ENCODE measurements around the gene ESM1. TPM values are rescaled to one million over a fixed set of nuclear protein-coding genes. Genes with fewer than 3 reads are reported as not detected.

The ESM1 gene
- total and polyA plus RNA-seq, 4 donors, result 0.08 to 0.28 TPM; not detected in 2

GRCh38 chr5:54946306-54946819 lies 39.0 kb downstream of the ESM1 start:
- no peak for DNase-seq (ENCODE audit: low spot score)
- 74% methylated on average over 3 of the region's 3 CpGs for WGBS
- no peak overlapping the region for H3K27ac ChIP-seq (ENCODE audit: low read depth in 1 of 2, low read length in 2 of 2)

More at GRCh38 chr5:54946306-54946819, 39.0 kb downstream of the ESM1 start:
- Histone ChIP-seq H3K27me3 (ENCODE audit: control insufficient read depth in 4 of 4, insufficient read depth in 4 of 4, low read length in 3 of 4) (no peaks in the 10 kb centered on the region), H3K9me3 (ENCODE audit: control insufficient read depth in 4 of 4, low read length in 3 of 4) (no peaks in the 10 kb centered on the region), H3K36me3 (ENCODE audit: control insufficient read depth in 4 of 4, insufficient read depth in 3 of 4, low read depth in 1 of 4, low read length in 3 of 4) (no peaks in the 10 kb centered on the region), H3K9ac (ENCODE audit: low read depth in 1 of 2, low read length in 2 of 2) (no peak overlapping the region), H3K4me3 (ENCODE audit: low read depth in 1 of 3, low read length in 3 of 3) (no peak overlapping the region), H3K4me1 (ENCODE audit: control insufficient read depth in 4 of 4, insufficient read depth in 4 of 4, low read length in 3 of 4) (no peaks in the 10 kb centered on the region)
- TF ChIP-seq CTCF (IDR thresholded peaks at IDR 0.05; ENCODE audit: low read depth, low read length, missing input control) (no peak), ZBTB33 (IDR thresholded peaks at IDR 0.05) (no peak), JUND (IDR thresholded peaks at IDR 0.05) (no peak), HNF4G (IDR thresholded peaks at IDR 0.05) (no peak), YY1 (IDR thresholded peaks at IDR 0.05) (no peak), GABPA (IDR thresholded peaks at IDR 0.05 in 1 of 2, conservative IDR thresholded peaks at IDR 0.05 in 1 of 2) (no peak), HNF4A (conservative IDR thresholded peaks at IDR 0.05) (no peak), FOXA1 (IDR thresholded peaks at IDR 0.05) (no peak), RAD21 (IDR thresholded peaks at IDR 0.05) (no peak), TAF1 (conservative IDR thresholded peaks at IDR 0.05) (no peak), ATF3 (IDR thresholded peaks at IDR 0.05) (no peak), REST (IDR thresholded peaks at IDR 0.05) (no peak), NR2F2 (IDR thresholded peaks at IDR 0.05) (no peak), MAX (IDR thresholded peaks at IDR 0.05) (no peak), EGR1 (IDR thresholded peaks at IDR 0.05; ENCODE audit: low read depth in 2 of 2) (no peak), SP1 (IDR thresholded peaks at IDR 0.05) (no peak), RXRA (IDR thresholded peaks at IDR 0.05) (no peak)

Data from liver (tissue), 9 donors.